IMR-90 (cell line): ENCODE results near the gene HNRNPA1L2. TPM values are rescaled to one million over a fixed set of nuclear protein-coding genes. Genes with fewer than 3 reads are reported as not detected.

Experiments used
- CEBPB ChIP-seq: IDR thresholded peaks from 2 replicates; pipeline ENCODE4 v1.6.1; 2012; ENCODE audit warnings: low read depth, low read length, improper control_type of control experiment
- MAFK ChIP-seq: IDR thresholded peaks from 2 replicates; pipeline ENCODE4 v1.6.1; 2012; ENCODE audit warnings: low read depth, low read length, improper control_type of control experiment
- NFE2L2 ChIP-seq: fragments of 150-350 bp; IDR thresholded peaks from 2 replicates; pipeline ENCODE4 v1.6.1; 2016; ENCODE audit warnings: low read depth, mild to moderate bottlenecking, low read length
- POLR2A ChIP-seq: IDR thresholded peaks from 2 replicates; pipeline ENCODE4 v1.6.1; 2012; ENCODE audit warnings: mild to moderate bottlenecking, low read depth, low read length
- polyA plus RNA-seq, 3 experiments: library from polyadenylated mRNA; depleted of rRNA; stranded (reverse); fragments of >200 nt; gene quantifications; 2 replicates each; pipeline ENCODE4 v1.2.3, GENCODE V29; 2012; ENCODE audit warnings: low replicate concordance in 1 of 3
- total RNA-seq: library from RNA; depleted of rRNA; stranded (reverse); fragments of >200 nt; gene quantifications from 2 replicates; pipeline ENCODE4 v1.2.3, GENCODE V29; 2012
- TF ChIP-seq, protein P1 (sequence below): conservative IDR thresholded peaks from 2 replicates; pipeline ENCODE4 v1.5.1; 2012; ENCODE audit warnings: mild to moderate bottlenecking, low read depth, low read length, improper control_type of control experiment

Gene HNRNPA1L2
- total and polyA plus RNA-seq, 2 of the 4 experiments (the other 2 are of a cell fraction): 3.4 to 9.3 TPM

DNA sequence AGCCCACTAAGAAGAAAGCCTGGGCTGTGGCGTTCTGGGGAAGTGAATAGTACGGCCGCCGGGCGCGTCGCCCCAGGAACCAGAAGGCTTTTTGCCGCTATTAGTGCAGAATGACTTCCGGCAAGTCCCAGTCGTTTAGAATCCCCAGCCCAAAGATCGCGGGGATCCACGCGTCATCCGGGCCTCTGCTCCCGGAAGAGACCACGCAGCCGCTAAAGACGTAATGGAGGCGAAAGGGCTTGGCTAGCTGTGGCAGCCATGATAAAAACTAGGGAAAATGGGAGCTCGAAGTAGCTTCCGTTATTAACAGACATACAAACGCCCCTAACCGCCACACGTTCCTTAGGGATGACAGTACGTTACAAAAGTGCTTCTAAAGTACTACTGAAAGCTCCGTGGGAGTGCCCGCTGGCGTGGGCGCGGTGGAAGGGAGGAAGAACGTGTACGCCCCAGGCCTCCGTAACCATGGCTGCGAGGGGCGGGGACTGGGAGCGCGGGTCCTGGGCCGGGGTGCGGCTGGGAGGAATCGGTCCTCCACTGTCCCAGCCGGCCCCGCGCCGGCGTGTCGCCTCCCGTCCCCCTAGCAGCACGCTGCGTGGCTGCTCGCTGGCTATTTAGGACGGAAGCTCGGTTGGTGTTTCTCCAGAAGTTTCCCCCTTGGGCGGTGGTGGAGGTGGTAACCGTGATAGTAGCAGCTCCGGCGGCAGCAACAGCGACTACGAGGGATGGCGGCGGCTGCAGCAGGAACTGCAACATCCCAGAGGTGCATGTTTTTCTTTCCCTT is 10.2 kb downstream of the HNRNPA1L2 start, which contains the start of gene SUGT1 (continued):
- TF ChIP-seq, protein P1, sequence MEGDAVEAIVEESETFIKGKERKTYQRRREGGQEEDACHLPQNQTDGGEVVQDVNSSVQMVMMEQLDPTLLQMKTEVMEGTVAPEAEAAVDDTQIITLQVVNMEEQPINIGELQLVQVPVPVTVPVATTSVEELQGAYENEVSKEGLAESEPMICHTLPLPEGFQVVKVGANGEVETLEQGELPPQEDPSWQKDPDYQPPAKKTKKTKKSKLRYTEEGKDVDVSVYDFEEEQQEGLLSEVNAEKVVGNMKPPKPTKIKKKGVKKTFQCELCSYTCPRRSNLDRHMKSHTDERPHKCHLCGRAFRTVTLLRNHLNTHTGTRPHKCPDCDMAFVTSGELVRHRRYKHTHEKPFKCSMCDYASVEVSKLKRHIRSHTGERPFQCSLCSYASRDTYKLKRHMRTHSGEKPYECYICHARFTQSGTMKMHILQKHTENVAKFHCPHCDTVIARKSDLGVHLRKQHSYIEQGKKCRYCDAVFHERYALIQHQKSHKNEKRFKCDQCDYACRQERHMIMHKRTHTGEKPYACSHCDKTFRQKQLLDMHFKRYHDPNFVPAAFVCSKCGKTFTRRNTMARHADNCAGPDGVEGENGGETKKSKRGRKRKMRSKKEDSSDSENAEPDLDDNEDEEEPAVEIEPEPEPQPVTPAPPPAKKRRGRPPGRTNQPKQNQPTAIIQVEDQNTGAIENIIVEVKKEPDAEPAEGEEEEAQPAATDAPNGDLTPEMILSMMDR: peak; percentile 68
- TF ChIP-seq CEBPB (no peak), POLR2A (peak; percentile 91), NFE2L2 (no peak), MAFK (no peak)
